ENCODE data around the gene C2CD2.
A peak's percentile ranks its signal among the peaks of the same experiment; 100 is the strongest.

The C2CD2 gene

GRCh38 chr21:41926117-41926806 lies 27.6 kb downstream of the C2CD2 start:
- Mint-ChIP-seq H3K4me3 (no peak overlapping the region), H3K36me3 (ENCODE audit: low read depth) (no peaks in the 10 kb centered on the region), H3K4me1 (peaks cover 28% of the 10 kb centered on the region), H3K27ac (peak overlapping the region; percentile 64), H3K27me3 (ENCODE audit: low read depth, poor library complexity) (peaks cover 3% of the 10 kb centered on the region), H3K9me3 (no peaks in the 10 kb centered on the region)
- no peak for DNase-seq
- TF ChIP-seq, protein P1, sequence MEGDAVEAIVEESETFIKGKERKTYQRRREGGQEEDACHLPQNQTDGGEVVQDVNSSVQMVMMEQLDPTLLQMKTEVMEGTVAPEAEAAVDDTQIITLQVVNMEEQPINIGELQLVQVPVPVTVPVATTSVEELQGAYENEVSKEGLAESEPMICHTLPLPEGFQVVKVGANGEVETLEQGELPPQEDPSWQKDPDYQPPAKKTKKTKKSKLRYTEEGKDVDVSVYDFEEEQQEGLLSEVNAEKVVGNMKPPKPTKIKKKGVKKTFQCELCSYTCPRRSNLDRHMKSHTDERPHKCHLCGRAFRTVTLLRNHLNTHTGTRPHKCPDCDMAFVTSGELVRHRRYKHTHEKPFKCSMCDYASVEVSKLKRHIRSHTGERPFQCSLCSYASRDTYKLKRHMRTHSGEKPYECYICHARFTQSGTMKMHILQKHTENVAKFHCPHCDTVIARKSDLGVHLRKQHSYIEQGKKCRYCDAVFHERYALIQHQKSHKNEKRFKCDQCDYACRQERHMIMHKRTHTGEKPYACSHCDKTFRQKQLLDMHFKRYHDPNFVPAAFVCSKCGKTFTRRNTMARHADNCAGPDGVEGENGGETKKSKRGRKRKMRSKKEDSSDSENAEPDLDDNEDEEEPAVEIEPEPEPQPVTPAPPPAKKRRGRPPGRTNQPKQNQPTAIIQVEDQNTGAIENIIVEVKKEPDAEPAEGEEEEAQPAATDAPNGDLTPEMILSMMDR (IDR thresholded peaks at IDR 0.05) = no peak

GRCh38 chr21:41925767-41926116 lies 28.1 kb downstream of the C2CD2 start:
- no peaks in the 10 kb centered on the region for H3K36me3 Mint-ChIP-seq (ENCODE audit: low read depth)
- no peak overlapping the region for H3K27ac Mint-ChIP-seq
- H3K4me3 Mint-ChIP-seq = no peak overlapping the region

GRCh38 chr21:41924368-41924754 lies 29.5 kb downstream of the C2CD2 start:
- Mint-ChIP-seq H3K27ac (no peak overlapping the region), H3K4me1 (peaks cover 21% of the 10 kb centered on the region), H3K9me3 (no peaks in the 10 kb centered on the region), H3K4me3 (no peak overlapping the region), H3K36me3 (ENCODE audit: low read depth) (no peaks in the 10 kb centered on the region), H3K27me3 (ENCODE audit: low read depth, poor library complexity) (peaks cover 5% of the 10 kb centered on the region)
- no peak for DNase-seq
- TF ChIP-seq, protein P1 (IDR thresholded peaks at IDR 0.05) = no peak

More at GRCh38 chr21:41925767-41926116, 28.1 kb downstream of the C2CD2 start:
- DNase-seq = no peak
- Mint-ChIP-seq H3K27me3 (ENCODE audit: low read depth, poor library complexity) (peaks cover 3% of the 10 kb centered on the region), H3K9me3 (no peaks in the 10 kb centered on the region), H3K4me1 (peaks cover 27% of the 10 kb centered on the region)
- TF ChIP-seq, protein P1 (IDR thresholded peaks at IDR 0.05) = no peak

DNA sequence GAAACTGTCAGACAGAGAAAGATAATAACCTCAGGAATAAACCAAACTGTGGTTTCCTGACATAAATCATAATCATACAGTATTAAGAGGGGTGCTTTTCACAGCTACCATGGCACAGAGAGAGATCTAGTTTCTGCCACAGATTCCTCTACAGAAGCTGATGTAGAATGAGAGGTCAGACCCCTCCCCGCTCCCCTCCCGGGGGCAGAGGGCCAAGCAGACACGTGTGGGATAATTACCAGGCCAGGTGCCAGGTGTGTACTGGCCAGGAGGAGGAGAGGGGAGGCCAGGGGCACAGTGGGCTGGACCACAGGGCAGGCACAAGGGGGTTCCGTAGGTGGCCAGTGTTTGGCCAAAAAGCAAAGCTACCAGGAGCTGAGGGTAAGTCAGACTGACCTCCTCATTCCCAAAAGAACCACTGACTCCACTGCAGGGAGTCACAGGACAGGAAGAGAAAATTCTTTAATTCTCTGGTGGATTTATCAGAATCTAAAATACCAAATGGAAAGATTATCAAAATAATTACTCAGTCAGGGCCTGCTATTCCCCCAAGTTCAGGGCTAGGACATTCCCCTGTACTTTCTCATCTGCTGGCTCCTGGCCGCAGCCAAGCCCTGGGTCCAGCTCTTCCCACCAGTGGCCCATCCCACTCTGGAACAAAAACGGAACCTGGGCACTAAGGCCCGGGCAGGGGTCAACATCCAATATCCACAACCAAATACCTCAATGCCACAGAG lies 30.0 kb downstream of the C2CD2 start:
- DNase-seq = no peak
- Mint-ChIP-seq H3K9me3 (no peaks in the 10 kb centered on the region), H3K4me3 (no peak overlapping the region), H3K4me1 (peaks cover 21% of the 10 kb centered on the region), H3K27me3 (ENCODE audit: low read depth, poor library complexity) (peaks cover 5% of the 10 kb centered on the region), H3K27ac (no peak overlapping the region), H3K36me3 (ENCODE audit: low read depth) (no peaks in the 10 kb centered on the region)
- TF ChIP-seq, protein P1 (IDR thresholded peaks at IDR 0.05) = no peak

GRCh38 chr21:41923186-41923585 lies 30.6 kb downstream of the C2CD2 start:
- Mint-ChIP-seq H3K4me1 (peaks cover 21% of the 10 kb centered on the region), H3K4me3 (no peak overlapping the region), H3K9me3 (no peaks in the 10 kb centered on the region), H3K36me3 (ENCODE audit: low read depth) (peaks cover under 1% of the 10 kb centered on the region), H3K27ac (no peak overlapping the region), H3K27me3 (ENCODE audit: low read depth, poor library complexity) (peaks cover 5% of the 10 kb centered on the region)
- TF ChIP-seq, protein P1 (IDR thresholded peaks at IDR 0.05) = no peak
- DNase-seq = no peak
